Activated CD4-positive, alpha-beta T cell treated with anti-CD3 and anti-CD28 coated beads for 48 hours (primary cell): Measurements from ENCODE around the gene NCAPD3.

Source experiments
- DNase-seq: peaks from one replicate; pipeline ENCODE4 v3.0.0-alpha.2; 2020

Gene NCAPD3

DNA sequence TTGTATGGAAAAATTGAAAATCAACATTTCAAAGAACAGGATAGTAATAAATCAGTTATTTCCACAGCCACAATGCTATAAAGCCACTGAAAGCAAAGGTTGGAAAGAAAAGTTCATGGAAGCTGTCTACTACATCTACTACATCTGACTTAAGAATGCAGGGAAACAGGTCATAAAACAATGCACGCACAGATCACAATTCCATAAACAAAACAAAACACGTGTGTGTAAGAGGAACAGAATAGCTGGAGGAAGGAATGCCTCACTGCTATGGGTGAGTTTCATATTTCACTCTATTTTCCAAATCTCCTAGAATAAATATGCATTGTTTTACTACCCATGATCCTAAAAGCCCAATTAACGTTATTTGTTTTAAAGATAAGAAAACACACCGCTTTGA lies 66.3 kb downstream of the NCAPD3 start:
- DNase-seq: no peak

DNA sequence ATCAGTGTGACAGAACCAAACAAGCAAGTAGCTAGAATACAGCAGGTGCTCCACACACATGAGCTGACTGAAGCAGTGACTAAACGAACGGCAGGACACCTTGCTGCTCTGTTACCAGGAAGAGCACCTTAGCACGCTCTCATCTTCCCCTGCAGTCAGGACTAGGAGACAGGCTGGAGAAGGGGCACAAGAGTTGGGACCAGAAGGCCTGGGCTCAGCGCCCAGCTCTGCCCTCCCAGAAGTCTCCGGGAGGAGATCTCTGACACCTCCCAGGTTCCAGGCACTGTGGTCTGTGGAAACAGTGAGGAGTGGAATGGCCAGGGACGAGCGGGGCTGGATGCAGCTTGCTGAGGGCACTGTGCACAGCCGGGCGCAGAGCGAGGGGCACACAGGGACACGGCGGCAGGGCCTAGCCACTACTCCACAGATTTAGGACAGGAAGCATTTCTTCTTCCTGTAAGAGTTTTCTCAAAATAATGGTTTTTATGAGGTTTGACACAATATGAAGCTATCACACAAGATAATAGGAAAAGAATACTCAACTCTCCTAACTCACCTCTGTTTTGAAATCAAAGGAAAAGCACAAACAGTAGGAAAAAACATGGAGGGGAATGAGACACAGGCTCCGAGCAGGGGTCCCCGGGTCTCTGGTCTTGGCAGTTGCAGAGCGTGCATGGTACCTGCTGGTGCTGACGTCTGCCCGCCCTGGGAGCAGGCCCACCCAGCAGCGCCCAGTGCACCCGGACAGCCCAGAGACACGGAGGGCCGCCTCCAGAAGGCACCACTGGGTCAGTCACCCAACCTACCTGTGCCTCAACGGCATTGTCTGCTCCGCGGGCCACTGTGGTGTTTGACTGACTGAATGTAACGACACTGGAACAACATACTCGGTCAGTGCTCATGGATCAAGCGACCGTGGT lies 67.6 kb downstream of the NCAPD3 start:
- DNase-seq: no peak

DNA sequence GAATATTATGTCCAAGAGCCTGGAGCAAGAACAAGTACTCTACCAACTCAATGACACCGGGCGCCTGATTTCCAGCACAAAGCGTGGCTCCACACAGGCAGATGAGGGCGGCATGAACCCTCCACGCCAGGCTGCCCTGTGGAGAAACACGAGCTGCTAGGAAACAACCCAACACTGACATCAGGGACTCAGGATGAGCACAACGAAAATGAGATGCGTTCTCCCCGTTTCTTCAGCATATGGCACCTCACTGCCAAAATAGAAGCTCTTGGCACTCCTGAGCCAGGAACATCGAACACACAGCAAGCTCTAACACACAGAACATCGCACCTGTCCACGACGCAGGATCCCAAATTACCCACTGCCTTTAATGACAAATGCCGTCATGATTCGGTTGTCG lies 68.3 kb downstream of the NCAPD3 start:
- no peak for DNase-seq

DNA sequence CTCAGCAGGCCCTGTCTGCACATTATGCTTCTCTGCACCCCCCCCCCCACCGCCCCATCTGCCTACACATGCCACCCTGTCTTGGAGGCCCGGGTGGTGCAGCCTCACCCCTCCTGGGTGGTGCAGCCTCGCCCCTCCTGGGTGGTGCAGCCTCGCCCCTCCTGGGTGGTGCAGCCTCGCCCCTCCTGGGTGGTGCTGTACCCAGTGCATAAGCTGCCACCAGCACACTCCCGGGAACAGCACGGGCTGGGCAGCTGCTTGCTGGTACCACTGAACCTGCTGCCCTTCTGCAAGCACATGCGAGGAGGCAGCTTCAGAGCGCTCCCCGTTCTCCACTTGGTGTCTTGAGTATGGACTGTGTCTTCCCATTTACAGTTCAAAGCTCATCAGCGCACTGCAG lies 69.3 kb downstream of the NCAPD3 start:
- no peak for DNase-seq

DNA sequence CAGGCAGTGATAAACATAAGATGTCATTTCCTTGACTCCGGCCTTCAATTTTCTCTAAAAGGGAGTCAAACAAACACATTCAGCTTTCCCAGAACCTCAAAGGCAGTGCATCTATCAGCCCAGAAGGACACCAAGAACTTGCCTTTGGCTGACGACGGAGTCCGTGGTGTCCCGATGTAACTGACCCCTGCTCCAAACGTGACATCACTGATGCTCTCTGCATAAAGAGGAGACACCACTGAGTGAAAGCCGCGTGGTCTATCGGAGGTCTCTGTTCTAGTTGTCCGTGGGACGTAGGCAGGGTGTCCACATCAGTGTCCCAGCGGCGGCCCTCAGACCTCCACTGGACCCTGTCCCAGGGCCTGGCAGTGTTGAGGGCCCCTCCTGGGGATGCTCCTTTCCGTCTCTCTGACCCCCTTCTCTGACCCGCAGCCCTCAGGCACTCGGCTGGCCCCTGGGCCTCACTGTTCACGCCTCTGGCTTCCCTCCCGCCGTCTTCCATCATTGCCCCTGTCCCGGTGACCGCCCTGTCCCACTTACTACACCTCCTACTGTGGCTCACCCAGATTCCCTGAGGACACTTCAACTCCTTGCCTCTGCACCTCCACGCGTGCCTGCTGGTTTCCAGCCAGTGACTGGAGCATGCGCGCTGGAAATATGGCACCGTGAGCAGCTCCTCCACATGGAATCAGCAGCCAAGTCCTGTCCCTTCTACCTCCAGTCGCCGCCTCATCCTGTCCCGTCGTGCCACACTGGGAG lies 70.4 kb downstream of the NCAPD3 start:
- DNase-seq: no peak

DNA sequence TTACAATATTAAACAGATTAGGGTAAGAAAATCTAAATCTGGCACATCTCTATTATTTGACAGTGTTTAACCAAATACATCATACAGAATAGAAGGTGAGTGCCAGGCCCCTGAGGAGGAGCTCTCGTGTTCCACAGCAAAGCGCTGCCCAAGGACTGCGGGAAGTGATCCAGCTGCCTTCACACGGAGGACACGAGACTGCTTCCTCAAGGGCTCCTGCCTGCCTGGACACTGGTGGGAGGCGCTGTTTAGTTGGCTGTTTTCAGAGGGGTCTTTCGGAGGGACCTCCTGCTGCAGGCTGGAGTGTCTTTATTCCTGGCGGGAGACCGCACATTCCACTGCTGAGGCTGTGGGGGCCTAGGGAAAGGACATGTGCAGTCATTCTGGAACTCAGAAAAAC lies 71.1 kb downstream of the NCAPD3 start:
- DNase-seq: no peak

DNA sequence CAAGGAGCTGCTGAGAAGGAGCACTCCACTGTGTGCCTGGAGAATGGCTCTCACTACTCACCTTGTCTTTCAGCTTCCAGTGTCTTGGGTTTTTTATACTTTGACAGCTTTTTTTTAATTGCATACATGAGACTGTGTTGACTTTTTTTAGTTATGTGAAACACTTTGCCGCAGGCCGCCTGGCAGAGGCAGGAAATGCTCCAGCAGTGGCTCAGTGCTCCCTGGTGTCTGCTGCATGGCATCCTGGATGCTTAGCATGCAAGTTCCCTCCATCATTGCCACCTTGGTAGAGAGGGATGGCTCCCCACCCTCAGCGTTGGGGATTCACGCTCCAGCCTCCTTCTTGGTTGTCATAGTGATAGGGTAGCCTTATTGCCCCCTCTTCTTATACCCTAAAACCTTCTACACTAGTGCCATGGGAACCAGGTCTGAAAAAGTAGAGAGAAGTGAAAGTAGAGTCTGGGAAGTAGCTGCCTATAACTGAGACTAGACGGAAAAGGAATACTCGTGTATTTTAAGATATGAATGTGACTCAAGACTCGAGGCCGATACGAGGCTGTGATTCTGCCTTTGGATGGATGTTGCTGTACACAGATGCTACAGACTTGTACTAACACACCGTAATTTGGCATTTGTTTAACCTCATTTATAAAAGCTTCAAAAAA lies 72.6 kb downstream of the NCAPD3 start:
- DNase-seq: no peak

DNA sequence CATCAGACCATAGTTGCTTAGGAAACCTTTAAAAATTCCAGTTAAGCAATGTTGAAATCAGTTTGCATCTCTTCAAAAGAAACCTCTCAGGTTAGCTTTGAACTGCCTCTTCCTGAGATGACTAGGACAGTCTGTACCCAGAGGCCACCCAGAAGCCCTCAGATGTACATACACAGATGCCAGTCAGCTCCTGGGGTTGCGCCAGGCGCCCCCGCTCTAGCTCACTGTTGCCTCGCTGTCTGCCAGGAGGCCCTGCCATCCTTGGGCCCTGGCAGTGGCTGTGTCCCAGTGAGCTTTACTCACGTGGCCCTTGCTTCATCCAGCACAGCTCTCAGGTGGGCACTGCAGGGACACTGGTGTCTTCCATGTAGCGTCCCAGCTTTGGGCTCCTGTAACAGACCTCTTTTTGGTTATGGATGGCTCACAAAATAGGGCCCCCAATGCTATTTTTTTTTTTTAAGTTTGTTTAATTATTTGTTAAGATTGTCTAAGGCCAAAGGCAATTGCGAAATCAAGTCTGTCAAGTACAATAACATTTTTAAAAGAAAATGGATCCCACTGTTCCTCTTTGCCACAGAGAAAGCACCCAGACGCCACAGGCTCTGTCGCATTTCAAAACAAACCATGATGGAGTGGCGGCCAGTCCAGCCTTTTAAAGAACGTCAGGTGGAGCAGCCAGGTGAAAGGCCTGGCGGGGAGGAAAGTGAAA lies 73.4 kb downstream of the NCAPD3 start:
- peak; percentile 35 for DNase-seq

DNA sequence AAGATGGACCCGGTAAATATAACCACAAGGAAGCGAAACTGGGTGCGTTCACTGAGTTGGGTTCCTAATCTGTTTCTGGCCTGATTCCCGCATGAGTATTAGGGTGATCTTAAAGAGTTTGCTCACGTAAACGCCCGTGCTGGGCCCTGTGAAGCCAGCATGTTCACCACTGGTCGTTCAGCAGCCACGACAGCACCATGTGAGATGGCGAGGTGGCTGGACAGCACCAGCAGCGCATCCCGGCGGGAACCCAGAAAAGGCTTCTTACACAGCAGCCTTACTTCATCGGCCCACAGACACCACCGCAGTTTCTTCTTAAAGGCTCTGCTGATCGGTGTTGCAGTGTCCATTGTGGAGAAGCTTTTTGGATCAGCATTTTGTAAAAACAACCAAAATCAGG lies 74.4 kb downstream of the NCAPD3 start:
- DNase-seq: no peak

DNA sequence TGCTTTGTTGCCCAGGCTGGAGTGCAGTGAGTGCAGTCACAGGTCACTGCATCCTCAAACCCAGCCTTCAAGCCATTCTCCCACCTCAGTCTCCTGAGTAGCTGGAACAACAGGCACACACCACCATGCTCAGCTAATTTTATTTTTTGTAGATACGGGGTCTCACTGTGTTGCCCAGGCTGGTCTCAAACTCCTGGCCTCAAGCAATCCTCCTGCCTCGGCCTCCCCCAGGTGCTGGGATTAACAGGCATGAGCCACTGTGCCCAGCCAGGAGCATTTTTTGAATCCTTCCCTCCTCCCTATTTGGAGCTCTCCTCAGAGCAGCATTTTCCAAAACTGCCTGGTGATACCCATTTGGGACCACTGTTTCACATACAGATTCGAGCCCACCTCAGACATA lies 77.2 kb downstream of the NCAPD3 start:
- DNase-seq: no peak

DNA sequence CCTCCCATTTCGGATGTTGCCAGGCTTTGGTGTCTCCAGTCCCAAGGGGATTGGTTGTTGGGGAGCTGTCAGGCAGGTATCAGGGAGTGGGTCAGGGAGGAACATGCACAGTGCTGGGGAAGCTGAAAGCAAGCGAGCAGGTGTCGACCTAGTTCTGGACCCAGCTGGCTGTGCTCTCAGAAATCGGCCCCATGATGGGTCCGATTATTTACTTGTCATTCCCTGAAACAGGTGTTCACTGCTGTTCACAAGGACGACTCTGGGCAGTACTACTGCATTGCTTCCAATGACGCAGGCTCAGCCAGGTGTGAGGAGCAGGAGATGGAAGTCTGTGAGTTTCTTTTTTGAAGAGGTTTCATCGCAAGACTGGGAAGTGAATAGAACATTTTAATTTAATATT lies 78.1 kb downstream of the NCAPD3 start:
- DNase-seq: no peak

DNA sequence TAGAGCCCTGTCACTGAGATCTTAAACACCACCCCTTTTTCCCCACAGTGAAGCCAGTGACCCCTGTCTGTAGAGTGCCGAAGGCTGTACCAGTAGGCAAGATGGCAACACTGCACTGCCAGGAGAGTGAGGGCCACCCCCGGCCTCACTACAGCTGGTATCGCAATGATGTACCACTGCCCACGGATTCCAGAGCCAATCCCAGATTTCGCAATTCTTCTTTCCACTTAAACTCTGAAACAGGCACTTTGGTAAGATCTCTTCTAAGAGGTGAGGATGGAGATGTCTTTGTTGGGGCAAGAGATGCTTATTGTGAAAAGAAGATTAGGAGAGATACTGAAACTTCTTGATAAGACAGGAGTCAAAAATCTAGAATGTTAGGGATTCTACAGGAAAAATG lies 79.0 kb downstream of the NCAPD3 start:
- DNase-seq: no peak

DNA sequence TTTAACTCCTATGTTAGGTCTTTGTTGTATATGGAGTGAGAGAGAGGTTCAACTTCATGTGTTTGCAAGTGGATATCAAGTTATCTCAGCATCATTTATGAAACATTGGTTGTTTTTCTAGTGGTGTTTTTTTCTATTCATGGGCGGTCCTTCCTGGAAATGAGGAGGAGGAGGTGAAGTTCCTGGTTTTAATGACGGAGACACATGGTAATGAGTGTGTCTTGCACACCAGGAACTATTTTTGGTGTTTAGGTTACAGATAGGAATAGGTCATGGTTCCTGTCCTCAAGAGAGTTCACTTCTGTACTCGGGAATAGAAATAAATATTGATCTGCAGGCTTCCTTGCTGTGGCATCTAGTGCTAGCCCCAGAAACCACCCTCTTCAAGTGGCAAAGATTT lies 80.0 kb downstream of the NCAPD3 start:
- DNase-seq: no peak

DNA sequence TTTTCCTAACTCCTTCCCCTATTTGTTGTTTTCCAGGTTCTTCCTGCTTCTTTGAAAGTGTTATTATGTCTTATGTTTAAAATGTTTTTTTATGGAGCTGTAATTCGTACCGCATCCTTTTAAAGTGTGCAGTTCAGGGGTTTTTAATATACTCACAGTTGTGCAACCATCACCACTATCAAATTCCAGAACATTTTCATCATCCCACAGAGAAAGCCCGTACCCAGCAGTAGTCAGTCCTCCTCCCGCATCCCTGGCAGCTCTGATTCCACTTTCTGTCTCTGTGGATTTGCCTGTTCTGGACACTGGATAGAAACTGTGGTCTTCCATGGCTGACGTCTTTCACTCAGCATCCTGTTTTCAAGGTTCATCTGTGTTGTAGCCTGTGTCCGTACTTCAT lies 81.2 kb downstream of the NCAPD3 start:
- no peak for DNase-seq

DNA sequence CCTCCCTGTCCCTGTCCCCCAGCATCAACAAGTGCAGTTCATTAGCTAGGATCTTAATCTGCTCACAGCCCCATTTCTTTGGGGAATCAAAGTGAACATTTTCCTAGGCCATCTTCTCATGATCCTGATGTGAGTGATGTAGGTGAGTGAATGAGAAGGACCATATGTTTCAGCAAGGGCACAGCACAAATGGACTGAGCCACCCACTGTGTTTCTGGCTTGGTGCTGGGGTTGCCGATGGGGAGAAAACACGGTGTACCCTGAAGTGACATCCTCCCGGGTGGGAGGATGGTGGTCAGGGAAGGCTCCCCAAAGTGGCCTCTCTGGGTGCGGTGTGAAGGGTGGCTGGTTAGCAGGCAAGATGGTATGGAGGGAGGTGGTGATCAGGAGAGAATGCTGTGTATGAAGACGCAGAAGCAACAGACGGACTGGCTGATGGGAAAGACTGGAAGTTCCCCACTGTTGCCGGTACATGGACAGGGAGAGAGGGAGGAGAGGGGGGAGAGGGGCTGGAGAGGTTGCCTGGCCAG lies 82.7 kb downstream of the NCAPD3 start:
- DNase-seq: no peak

DNA sequence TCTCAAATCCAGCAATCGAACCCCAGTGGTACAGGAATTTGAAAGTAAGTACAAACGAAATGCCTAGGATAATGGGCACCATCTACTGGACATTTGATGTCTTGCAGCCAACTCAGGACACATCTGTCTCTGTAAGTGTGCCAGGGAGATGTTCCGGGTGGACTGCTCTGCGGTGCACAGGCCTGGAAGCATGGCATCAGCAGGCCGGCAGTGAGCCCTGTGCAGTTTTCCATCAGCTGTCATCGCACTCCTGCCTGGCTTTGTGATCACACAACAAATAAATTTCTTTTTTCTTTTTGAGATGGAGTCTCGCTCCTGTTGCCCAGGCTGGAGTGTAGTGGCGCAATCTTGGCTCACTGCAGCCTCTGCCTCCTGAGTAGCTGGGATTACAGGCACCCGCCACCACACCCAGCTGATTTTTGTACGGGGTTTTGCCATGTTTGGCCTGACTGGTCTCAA lies 83.9 kb downstream of the NCAPD3 start:
- peak; percentile 62 for DNase-seq

DNA sequence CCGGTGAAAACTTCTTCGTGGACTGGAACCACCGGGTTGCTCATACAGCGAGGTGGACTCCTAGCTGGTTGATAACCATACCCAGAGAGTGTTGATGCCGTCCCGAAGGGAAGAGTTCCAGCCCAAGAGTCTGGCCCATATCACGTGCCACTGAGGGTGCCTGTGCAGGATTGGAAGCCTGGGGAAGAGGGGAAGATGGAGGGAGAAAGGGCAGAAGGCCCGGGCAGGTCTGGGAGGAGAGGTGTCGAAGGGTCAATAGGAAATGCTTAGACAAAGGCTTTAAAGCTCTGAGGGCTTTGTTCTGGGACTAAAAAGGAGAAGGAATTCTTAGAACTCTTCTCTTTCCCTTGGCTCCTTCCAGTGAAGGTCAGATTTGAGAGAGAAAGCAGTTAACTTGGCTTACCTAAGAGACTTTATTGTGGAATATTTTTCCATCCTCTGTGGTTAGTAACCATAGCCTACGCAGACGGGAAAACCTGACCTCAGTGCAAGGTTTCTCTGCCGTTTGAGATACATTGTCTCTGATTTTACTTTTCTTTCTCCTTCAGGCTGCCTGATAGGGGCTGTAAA lies 84.4 kb downstream of the NCAPD3 start:
- DNase-seq: no peak

DNA sequence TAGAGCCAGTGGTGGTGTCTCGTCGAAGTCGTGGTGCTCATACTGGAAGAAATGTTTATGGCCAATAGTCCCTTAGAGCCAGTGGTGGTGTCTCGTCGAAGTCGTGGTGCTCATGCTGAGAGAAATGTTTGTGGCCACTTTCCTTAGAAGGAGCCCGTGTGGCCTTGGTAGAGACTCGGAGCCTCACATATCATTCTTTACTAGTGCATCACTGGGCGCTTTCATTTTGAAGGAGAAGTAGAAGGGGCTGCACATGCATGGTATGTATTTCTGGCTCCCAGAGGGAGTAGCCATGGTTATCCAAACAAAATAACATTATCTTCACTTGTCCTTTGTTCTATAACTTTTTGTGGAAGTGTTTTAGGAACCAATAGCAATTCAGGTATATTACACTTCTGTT lies 85.4 kb downstream of the NCAPD3 start:
- DNase-seq: no peak

DNA sequence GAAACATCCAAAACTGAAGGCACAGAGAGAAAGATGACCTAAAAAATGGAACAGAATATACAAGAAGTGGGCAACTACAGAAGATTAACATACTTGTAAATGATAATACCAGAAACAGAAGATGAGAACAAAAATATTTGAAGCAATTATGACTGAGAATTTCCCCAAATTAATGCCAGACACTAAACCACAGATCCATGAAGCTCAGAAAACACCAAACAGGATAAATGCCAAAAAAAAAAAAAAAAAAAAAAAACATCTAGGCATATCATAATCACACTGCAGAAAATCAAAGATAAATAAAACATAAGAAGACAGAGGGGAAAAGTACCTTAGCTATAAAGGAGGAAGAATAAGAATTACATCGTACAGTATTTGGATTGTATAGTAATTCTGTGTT lies 89.6 kb downstream of the NCAPD3 start:
- DNase-seq: no peak

DNA sequence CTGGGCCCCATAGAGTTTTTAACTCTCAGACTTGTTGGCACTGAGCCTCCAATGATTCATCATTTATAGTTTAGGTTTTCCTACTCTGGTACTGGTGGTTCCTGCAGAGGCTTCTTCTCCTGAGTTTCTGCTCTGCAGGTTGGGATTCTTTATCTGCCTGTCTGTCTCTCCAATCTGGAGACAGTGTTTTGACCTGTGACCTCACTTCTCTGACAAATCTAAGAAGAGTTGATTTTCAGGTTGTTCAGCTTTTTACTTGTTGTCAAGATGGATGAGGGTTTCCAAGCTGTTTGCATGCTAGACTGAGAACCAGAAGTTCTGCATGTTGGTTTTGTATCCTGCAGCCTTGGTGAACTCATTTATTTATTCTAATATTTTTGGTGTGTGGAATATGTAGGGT lies 91.0 kb downstream of the NCAPD3 start:
- no peak for DNase-seq

DNA sequence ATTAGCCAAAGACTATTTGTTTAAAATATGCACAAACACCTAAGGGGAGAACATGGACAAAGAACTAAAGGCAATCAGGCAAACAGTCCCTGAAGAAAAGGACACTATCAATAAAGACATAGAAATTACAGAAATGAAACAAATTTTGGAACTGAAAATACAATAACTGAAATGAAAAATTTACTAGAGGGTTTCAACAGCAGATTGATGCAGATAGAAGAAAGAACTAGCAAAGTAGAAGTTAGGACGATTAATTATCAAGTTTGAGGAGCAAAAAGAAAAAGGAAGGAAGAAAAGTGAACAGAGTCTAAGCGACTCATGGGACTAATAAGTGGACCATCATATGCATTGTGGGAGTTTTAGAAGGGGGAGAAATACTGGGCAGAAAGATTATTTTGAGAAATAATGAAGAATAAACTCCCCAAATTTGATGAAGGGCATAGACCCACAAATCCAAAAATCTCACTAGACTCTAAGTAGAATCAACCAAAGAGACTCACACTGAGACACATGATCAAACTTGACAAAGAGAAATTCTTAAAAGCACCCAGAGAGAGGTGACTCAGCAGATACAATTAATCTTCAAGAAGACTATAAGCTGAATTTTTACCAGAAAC lies 92.0 kb downstream of the NCAPD3 start:
- DNase-seq: no peak
